CD14-positive monocyte (primary cell): ENCODE results near the gene OLR1. TPM values are rescaled to one million over a fixed set of nuclear protein-coding genes. Genes with fewer than 3 reads are reported as not detected.

Experiments used
- DNase-seq, 3 donors: peaks; one replicate each; pipeline ENCODE4 v3.0.0-alpha.2; 2011 to 2022
- H2AFZ ChIP-seq: 2 replicates; pipeline ENCODE4 v1.6.0; 2012; ENCODE audit warnings: mild to moderate bottlenecking, low read depth, low read length, inconsistent platforms; ENCODE audit not compliant: insufficient read depth, poor library complexity, severe bottlenecking
- H3K27ac ChIP-seq, 2 donors: 1 replicate in 1 of 2; 2 replicates in 1 of 2; pipeline ENCODE4 v1.5.1; 2012 to 2013; ENCODE audit warnings: low read length in 2 of 2, control low read depth in 1 of 2, inconsistent platforms in 1 of 2, low read depth in 1 of 2, mild to moderate bottlenecking in 1 of 2
- H3K27me3 ChIP-seq, 2 donors: one replicate each; pipeline versions ENCODE4 v1.6.0 to v1.6.1; 2011 to 2013; ENCODE audit warnings: low read length in 2 of 2; ENCODE audit not compliant: control insufficient read depth in 2 of 2, insufficient read depth in 2 of 2
- H3K36me3 ChIP-seq, 2 donors: replicated peaks in 1 of 2; 1 replicate in 1 of 2; 2 replicates in 1 of 2; pipeline versions ENCODE4 v1.5.1 to v1.6.1; 2012 to 2013; ENCODE audit warnings: low read length in 2 of 2, control low read depth in 1 of 2, inconsistent platforms in 1 of 2, mild to moderate bottlenecking in 1 of 2; ENCODE audit not compliant: insufficient read depth in 2 of 2, control insufficient read depth in 1 of 2
- H3K4me1 ChIP-seq, 2 donors: 1 replicate in 1 of 2; 2 replicates in 1 of 2; pipeline versions ENCODE4 v1.5.1 to v1.6.1; 2012 to 2013; ENCODE audit warnings: low read length in 2 of 2, control low read depth in 1 of 2, inconsistent platforms in 1 of 2, mild to moderate bottlenecking in 1 of 2, moderate library complexity in 1 of 2; ENCODE audit not compliant: insufficient read depth in 2 of 2, control insufficient read depth in 1 of 2
- H3K4me2 ChIP-seq: replicated peaks from 2 replicates; pipeline ENCODE3; 2012; ENCODE audit warnings: low read length, moderate library complexity, mild to moderate bottlenecking; ENCODE audit not compliant: poor library complexity, severe bottlenecking; ENCODE audit errors: extremely low read depth
- H3K4me3 ChIP-seq, 3 experiments: fragments of 200-600 bp in 1 of 3; sonication (generic) in 1 of 3; replicated peaks in 1 of 3; 1 replicate in 2 of 3; 2 replicates in 1 of 3; pipeline ENCODE4 v1.5.1; 2011 to 2013; ENCODE audit warnings: low read length in 3 of 3, mild to moderate bottlenecking in 3 of 3, control low read depth in 2 of 3, low read depth in 2 of 3, inconsistent platforms in 1 of 3, moderate library complexity in 1 of 3
- H3K79me2 ChIP-seq: 2 replicates; pipeline ENCODE4 v1.6.0; 2012; ENCODE audit warnings: mild to moderate bottlenecking, control low read depth, inconsistent platforms, low read length, moderate library complexity; ENCODE audit not compliant: insufficient read depth
- H3K9ac ChIP-seq: 2 replicates; pipeline ENCODE4 v1.6.0; 2017; ENCODE audit warnings: low read length, mild to moderate bottlenecking; ENCODE audit not compliant: insufficient read depth, poor library complexity, severe bottlenecking
- H3K9me3 ChIP-seq, 2 donors: replicated peaks in 1 of 2; 1 replicate in 1 of 2; 2 replicates in 1 of 2; pipeline versions ENCODE4 v1.5.1 to v1.6.1; 2012 to 2013; ENCODE audit warnings: low read length in 2 of 2, control low read depth in 1 of 2; ENCODE audit not compliant: control insufficient read depth in 1 of 2, insufficient read depth in 1 of 2
- H4K20me1 ChIP-seq: 2 replicates; pipeline ENCODE4 v1.6.0; 2012; ENCODE audit warnings: mild to moderate bottlenecking, low read length, control low read depth, moderate library complexity; ENCODE audit not compliant: insufficient read depth
- H3K27ac Mint-ChIP-seq, 7 donors: one replicate each; pipeline ENCODE4 v1.8.0; 2020; ENCODE audit warnings: mild to moderate bottlenecking in 7 of 7, mixed read lengths in 7 of 7, moderate library complexity in 6 of 7, inconsistent platforms in 2 of 7
- H3K27me3 Mint-ChIP-seq, 3 donors: one replicate each; pipeline ENCODE4 v1.8.0; 2021 to 2022; ENCODE audit warnings: low read depth in 3 of 3, mild to moderate bottlenecking in 3 of 3, mixed read lengths in 3 of 3, moderate library complexity in 3 of 3, inconsistent platforms in 1 of 3
- H3K36me3 Mint-ChIP-seq, 2 donors: one replicate each; pipeline ENCODE4 v1.8.0; 2020; ENCODE audit warnings: mixed read lengths in 2 of 2, inconsistent platforms in 1 of 2, mild to moderate bottlenecking in 1 of 2
- H3K4me1 Mint-ChIP-seq: one replicate; pipeline ENCODE4 v1.8.0; 2020; ENCODE audit warnings: mild to moderate bottlenecking, mixed read lengths
- H3K4me3 Mint-ChIP-seq, 2 donors: one replicate each; pipeline ENCODE4 v1.8.0; 2020; ENCODE audit warnings: mild to moderate bottlenecking in 2 of 2, mixed read lengths in 2 of 2, moderate library complexity in 1 of 2
- H3K9me3 Mint-ChIP-seq, 7 donors: one replicate each; pipeline ENCODE4 v1.8.0; 2020 to 2022; ENCODE audit warnings: mixed read lengths in 7 of 7, mild to moderate bottlenecking in 6 of 7, moderate library complexity in 6 of 7, inconsistent platforms in 2 of 7
- CTCF ChIP-seq: fragments of 200-600 bp; IDR thresholded peaks from one replicate; pipeline ENCODE4 v1.8.0; 2022; ENCODE audit warnings: antibody characterized with exemption, mild to moderate bottlenecking
- WGBS: methylation state at CpG from one replicate; pipeline ENCODE4 v1.1.5; 2013; ENCODE audit warnings: missing lambda C conversion rate; ENCODE audit not compliant: insufficient coverage; 5-methylcytosine and 5-hydroxymethylcytosine counted together
- intact Hi-C, 2 donors: fragments of 100-400 bp; cut with micrococcal nuclease; formaldehyde crosslinking; loops; one replicate each; pipeline versions ENCODE4 v1.15.0 to v1.15.1; 2023
- polyA plus RNA-seq, 3 donors: library from polyadenylated mRNA; depleted of rRNA in 1 of 3; unstranded in 2 of 3; stranded (reverse) in 1 of 3; fragments of 300-500 nt in 2 of 3; fragments of >200 nt in 1 of 3; fragmentation: Illumina TruSeq in 2 of 3; gene quantifications; 1 replicate in 2 of 3; 2 replicates in 1 of 3; pipeline ENCODE4 v1.2.3, GENCODE V29; 2012 to 2021

OLR1 gene
- polyA plus RNA-seq, 3 donors: 0.88 to 12.9 (median 0.99) TPM

- H3K4me2 ChIP-seq: no peak overlapping the region
- H3K9me3 ChIP-seq: peaks cover 9 to 15% of the 10 kb centered on the region in 2 donors
- H3K9ac ChIP-seq: no peak overlapping the region
- peaks cover 5 to 8% of the 10 kb centered on the region in 2 donors for H3K4me1 ChIP-seq
- no peaks in the 10 kb centered on the region for H3K27me3 ChIP-seq
- Mint-ChIP-seq H3K36me3 (peaks cover 59 to 77% of the 10 kb centered on the region in 2 donors), H3K27ac (no peak overlapping the region), H3K27me3 (peaks cover 0 to 4% (median 0%) of the 10 kb centered on the region in 3 donors), H3K4me1 (peaks cover 12% of the 10 kb centered on the region), H3K4me3 (no peak overlapping the region), H3K9me3 (peaks cover 12 to 21% (median 15%) of the 10 kb centered on the region in 7 donors)
- H3K4me3 ChIP-seq: no peak overlapping the region
- TF ChIP-seq CTCF: no peak
- no peak overlapping the region for H2AFZ ChIP-seq
- no peaks in the 10 kb centered on the region for H4K20me1 ChIP-seq
- intact Hi-C loops: no loop called here
- no peaks in the 10 kb centered on the region for H3K79me2 ChIP-seq
- no CpG with 5 or more reads among the region's 1 CpG for WGBS
- no peak overlapping the region for H3K27ac ChIP-seq
- H3K36me3 ChIP-seq: peaks cover 40 to 50% of the 10 kb centered on the region in 2 donors
- no peak for DNase-seq
These were observed 58.0 kb downstream of the OLR1 start for GRCh38 chr12:10113920-10114319.

GRCh38 chr12:10113075-10113474 lies 58.9 kb downstream of the OLR1 start:
- H3K27me3 Mint-ChIP-seq: peaks cover 0 to 4% (median 0%) of the 10 kb centered on the region in 3 donors
- H3K36me3 Mint-ChIP-seq: peaks cover 53 to 74% of the 10 kb centered on the region in 2 donors
- H3K4me1 Mint-ChIP-seq: peaks cover 6% of the 10 kb centered on the region
- Histone ChIP-seq H4K20me1 (no peaks in the 10 kb centered on the region), H3K4me1 (peaks cover 0 to under 1% of the 10 kb centered on the region in 2 donors), H3K79me2 (no peaks in the 10 kb centered on the region), H2AFZ (no peak overlapping the region), H3K27ac (no peak overlapping the region), H3K9me3 (peaks cover 9 to 15% of the 10 kb centered on the region in 2 donors), H3K4me3 (no peak overlapping the region), H3K9ac (no peak overlapping the region), H3K27me3 (no peaks in the 10 kb centered on the region), H3K36me3 (peaks cover 31 to 42% of the 10 kb centered on the region in 2 donors), H3K4me2 (no peak overlapping the region)
- H3K4me3 Mint-ChIP-seq: no peak overlapping the region
- H3K27ac Mint-ChIP-seq: peak overlapping the region in 1 of 7 donors; percentile 43
- intact Hi-C loops: no loop called here
- H3K9me3 Mint-ChIP-seq: peaks cover 12 to 21% (median 14%) of the 10 kb centered on the region in 7 donors
- no peak for TF ChIP-seq CTCF
- 100% methylated on average over 1 of the region's 1 CpG for WGBS
- no peak for DNase-seq
